ENCODE measurements around the gene USP44. TPM values are rescaled to one million over a fixed set of nuclear protein-coding genes. Genes with fewer than 3 reads are reported as not detected.

Gene USP44
- total RNA-seq, 1 donor from 2014 or later = 10.4 TPM

DNA sequence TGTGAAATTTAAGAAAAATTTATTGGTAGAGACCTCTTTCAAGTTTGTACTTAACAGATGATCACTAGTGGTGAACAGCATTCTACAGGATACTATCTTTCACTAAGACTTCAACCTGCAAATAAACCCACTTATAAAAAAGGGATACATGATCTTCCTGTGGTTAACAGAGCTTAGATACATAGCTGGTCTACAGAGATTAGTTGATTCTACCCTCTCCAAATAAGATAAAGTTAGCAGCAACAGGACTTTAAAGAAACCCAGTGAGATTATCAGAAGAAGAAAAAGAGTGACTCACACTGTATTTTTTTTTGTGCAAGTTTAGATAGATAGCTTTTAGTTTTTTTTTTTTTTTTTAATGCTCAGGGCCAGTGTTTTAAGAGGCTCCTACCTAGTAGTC is 34.5 kb downstream of the USP44 start:
- Mint-ChIP-seq H3K4me1 (ENCODE audit: unreplicated experiment) (peaks cover 2% of the 10 kb centered on the region), H3K9me3 (ENCODE audit: unreplicated experiment) (no peaks in the 10 kb centered on the region), H3K36me3 (ENCODE audit: low read depth, unreplicated experiment) (peaks cover 14% of the 10 kb centered on the region), H3K27ac (ENCODE audit: unreplicated experiment) (no peak overlapping the region), H3K27me3 (ENCODE audit: unreplicated experiment) (no peaks in the 10 kb centered on the region), H3K4me3 (ENCODE audit: unreplicated experiment) (no peak overlapping the region)
- DNase-seq (ENCODE audit: low spot score) = no peak
- TF ChIP-seq, protein P1, sequence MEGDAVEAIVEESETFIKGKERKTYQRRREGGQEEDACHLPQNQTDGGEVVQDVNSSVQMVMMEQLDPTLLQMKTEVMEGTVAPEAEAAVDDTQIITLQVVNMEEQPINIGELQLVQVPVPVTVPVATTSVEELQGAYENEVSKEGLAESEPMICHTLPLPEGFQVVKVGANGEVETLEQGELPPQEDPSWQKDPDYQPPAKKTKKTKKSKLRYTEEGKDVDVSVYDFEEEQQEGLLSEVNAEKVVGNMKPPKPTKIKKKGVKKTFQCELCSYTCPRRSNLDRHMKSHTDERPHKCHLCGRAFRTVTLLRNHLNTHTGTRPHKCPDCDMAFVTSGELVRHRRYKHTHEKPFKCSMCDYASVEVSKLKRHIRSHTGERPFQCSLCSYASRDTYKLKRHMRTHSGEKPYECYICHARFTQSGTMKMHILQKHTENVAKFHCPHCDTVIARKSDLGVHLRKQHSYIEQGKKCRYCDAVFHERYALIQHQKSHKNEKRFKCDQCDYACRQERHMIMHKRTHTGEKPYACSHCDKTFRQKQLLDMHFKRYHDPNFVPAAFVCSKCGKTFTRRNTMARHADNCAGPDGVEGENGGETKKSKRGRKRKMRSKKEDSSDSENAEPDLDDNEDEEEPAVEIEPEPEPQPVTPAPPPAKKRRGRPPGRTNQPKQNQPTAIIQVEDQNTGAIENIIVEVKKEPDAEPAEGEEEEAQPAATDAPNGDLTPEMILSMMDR (IDR thresholded peaks at IDR 0.05; ENCODE audit: unreplicated experiment) = no peak

DNA sequence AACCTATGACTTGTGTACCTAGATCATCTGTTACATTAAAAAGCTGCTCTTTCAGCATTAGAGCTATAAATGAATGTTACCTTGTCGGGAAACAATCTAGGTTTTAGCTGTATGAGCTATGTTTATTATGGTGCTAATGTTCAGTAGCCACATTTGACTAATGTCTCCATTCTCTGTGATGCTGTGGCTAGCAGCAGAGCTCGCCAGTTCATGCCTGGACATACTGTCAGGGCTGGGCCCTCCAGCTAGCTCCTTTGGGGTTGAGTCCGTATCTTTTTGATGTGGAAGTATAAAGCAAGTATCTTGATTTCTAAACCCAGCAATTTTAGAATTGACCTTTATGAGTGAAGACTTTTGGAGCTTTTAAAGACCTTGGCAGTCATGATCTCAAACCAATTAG is 36.1 kb downstream of the USP44 start:
- Mint-ChIP-seq H3K9me3 (ENCODE audit: unreplicated experiment) (no peaks in the 10 kb centered on the region), H3K27me3 (ENCODE audit: unreplicated experiment) (no peaks in the 10 kb centered on the region), H3K4me1 (ENCODE audit: unreplicated experiment) (no peaks in the 10 kb centered on the region), H3K4me3 (ENCODE audit: unreplicated experiment) (no peak overlapping the region), H3K27ac (ENCODE audit: unreplicated experiment) (no peak overlapping the region), H3K36me3 (ENCODE audit: low read depth, unreplicated experiment) (peaks cover 17% of the 10 kb centered on the region)
- TF ChIP-seq, protein P1 (IDR thresholded peaks at IDR 0.05; ENCODE audit: unreplicated experiment) = no peak
- DNase-seq (ENCODE audit: low spot score) = no peak

DNA sequence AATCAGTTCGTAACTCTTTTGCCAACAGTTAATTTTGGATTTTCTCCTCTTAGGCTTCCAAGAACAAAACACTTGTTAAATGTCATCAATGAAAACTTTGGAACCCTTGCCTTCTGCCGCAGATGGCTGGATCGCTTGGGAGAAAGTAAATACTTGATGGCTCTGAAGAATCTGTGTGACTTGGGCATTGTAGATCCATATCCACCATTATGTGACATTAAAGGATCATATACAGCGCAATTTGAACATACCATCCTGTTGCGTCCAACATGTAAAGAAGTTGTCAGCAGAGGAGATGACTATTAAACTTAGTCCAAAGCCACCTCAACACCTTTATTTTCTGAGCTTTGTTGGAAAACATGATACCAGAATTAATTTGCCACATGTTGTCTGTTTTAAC is 37.7 kb downstream of the USP44 start:
- Mint-ChIP-seq H3K9me3 (ENCODE audit: unreplicated experiment) (no peaks in the 10 kb centered on the region), H3K36me3 (ENCODE audit: low read depth, unreplicated experiment) (peaks cover 19% of the 10 kb centered on the region), H3K4me3 (ENCODE audit: unreplicated experiment) (no peak overlapping the region), H3K27ac (ENCODE audit: unreplicated experiment) (no peak overlapping the region), H3K4me1 (ENCODE audit: unreplicated experiment) (no peaks in the 10 kb centered on the region), H3K27me3 (ENCODE audit: unreplicated experiment) (no peaks in the 10 kb centered on the region)
- no peak for DNase-seq (ENCODE audit: low spot score)
- TF ChIP-seq, protein P1 (IDR thresholded peaks at IDR 0.05; ENCODE audit: unreplicated experiment) = no peak

DNA sequence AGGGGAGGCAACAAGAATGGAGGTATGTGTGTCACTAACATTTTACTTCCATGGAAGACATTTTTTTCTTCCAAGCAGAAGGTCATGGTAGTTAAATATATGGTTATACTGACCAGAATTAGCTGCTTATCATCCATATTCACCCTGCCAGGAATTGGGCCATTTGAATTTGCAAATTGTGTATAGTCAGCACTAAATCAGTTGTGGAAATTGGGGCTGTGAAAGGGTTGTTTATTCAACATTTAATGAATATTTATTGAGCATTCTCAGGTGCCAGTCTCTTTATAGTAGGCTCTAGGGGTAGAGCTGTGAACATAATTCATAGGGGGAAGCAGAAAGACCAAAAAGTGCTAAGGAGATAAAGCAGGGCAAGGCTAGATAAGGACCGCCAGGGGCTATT is 39.3 kb downstream of the USP44 start:
- no peaks in the 10 kb centered on the region for H3K27me3 Mint-ChIP-seq (ENCODE audit: unreplicated experiment)
- H3K27ac Mint-ChIP-seq (ENCODE audit: unreplicated experiment) = no peak overlapping the region
- H3K9me3 Mint-ChIP-seq (ENCODE audit: unreplicated experiment) = no peaks in the 10 kb centered on the region
- H3K36me3 Mint-ChIP-seq (ENCODE audit: low read depth, unreplicated experiment) = peaks cover 19% of the 10 kb centered on the region
- TF ChIP-seq, protein P1 (IDR thresholded peaks at IDR 0.05; ENCODE audit: unreplicated experiment) = no peak
- DNase-seq (ENCODE audit: low spot score) = no peak
- H3K4me1 Mint-ChIP-seq (ENCODE audit: unreplicated experiment) = no peaks in the 10 kb centered on the region
- no peak overlapping the region for H3K4me3 Mint-ChIP-seq (ENCODE audit: unreplicated experiment)

DNA sequence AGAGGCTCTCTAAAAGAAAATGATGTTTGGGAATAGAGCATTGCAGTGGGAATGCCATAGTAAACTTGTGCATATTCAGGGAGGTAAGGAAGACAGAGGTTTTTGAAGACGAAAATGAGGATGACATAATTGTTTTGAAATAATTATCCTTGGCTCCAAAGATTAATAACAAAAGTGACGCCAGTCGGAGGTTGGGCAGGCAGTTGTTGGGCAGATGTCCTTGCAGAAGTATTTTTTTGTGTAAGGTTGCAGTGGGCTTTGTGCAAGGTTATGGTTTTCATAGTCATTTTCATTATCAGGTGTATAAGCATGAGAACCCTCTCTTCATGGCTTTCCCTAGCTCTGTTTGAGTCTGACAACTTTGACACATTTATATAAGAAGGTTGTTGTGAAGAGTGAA is 42.0 kb downstream of the USP44 start:
- H3K9me3 Mint-ChIP-seq (ENCODE audit: unreplicated experiment) = no peaks in the 10 kb centered on the region
- no peaks in the 10 kb centered on the region for H3K27me3 Mint-ChIP-seq (ENCODE audit: unreplicated experiment)
- DNase-seq (ENCODE audit: low spot score) = no peak
- H3K4me1 Mint-ChIP-seq (ENCODE audit: unreplicated experiment) = peaks cover 9% of the 10 kb centered on the region
- H3K27ac Mint-ChIP-seq (ENCODE audit: unreplicated experiment) = no peak overlapping the region
- peaks cover 23% of the 10 kb centered on the region for H3K36me3 Mint-ChIP-seq (ENCODE audit: low read depth, unreplicated experiment)
- TF ChIP-seq, protein P1 (IDR thresholded peaks at IDR 0.05; ENCODE audit: unreplicated experiment) = no peak
- no peak overlapping the region for H3K4me3 Mint-ChIP-seq (ENCODE audit: unreplicated experiment)

Measured in endothelial cell (in vitro differentiated cells).